Parathyroid adenoma (tissue), 2 donors: ENCODE results near the gene UQCRH.
A peak's percentile ranks its signal among the peaks of the same experiment; 100 is the strongest.

Experiments used
- H2AFZ ChIP-seq: fragments of 300-600 bp; sonication (generic); one replicate; pipeline ENCODE4 v1.7.0; 2017; ENCODE audit warnings: antibody characterized with exemption, mild to moderate bottlenecking
- H3K27ac ChIP-seq: fragments of 300-600 bp; sonication (generic); one replicate; pipeline ENCODE4 v1.7.0; 2017
- H3K27me3 ChIP-seq: fragments of 300-600 bp; sonication (generic); one replicate; pipeline ENCODE4 v1.7.0; 2017; ENCODE audit warnings: low read length; ENCODE audit not compliant: control insufficient read depth, insufficient read depth
- H3K36me3 ChIP-seq: fragments of 300-600 bp; sonication (generic); one replicate; pipeline ENCODE4 v1.7.0; 2017; ENCODE audit warnings: low read length; ENCODE audit not compliant: control insufficient read depth, insufficient read depth
- H3K4me1 ChIP-seq: fragments of 300-600 bp; sonication (generic); one replicate; pipeline ENCODE4 v1.7.0; 2017; ENCODE audit warnings: control low read depth
- H3K4me2 ChIP-seq: fragments of 300-600 bp; sonication (generic); one replicate; pipeline ENCODE4 v1.7.0; 2017; ENCODE audit warnings: low read length
- H3K4me3 ChIP-seq: fragments of 300-600 bp; sonication (generic); one replicate; pipeline ENCODE4 v1.7.0; 2017; ENCODE audit warnings: low read depth, low read length
- H3K79me2 ChIP-seq: fragments of 300-600 bp; sonication (generic); one replicate; pipeline ENCODE4 v1.7.0; 2017; ENCODE audit warnings: control low read depth
- H3K9ac ChIP-seq: fragments of 300-600 bp; sonication (generic); one replicate; pipeline ENCODE4 v1.7.0; 2017; ENCODE audit warnings: mild to moderate bottlenecking
- H3K9me3 ChIP-seq: fragments of 300-600 bp; sonication (generic); one replicate; pipeline ENCODE4 v1.7.0; 2017; ENCODE audit warnings: low read length; ENCODE audit not compliant: control insufficient read depth
- TF ChIP-seq, protein P1 (sequence below): fragments of 300-600 bp; sonication (generic); IDR thresholded peaks from one replicate; pipeline ENCODE4 v1.7.0; 2017; ENCODE audit warnings: antibody characterized with exemption, mild to moderate bottlenecking
- donor health status: primary hyperparathyroidism.

Gene UQCRH

DNA sequence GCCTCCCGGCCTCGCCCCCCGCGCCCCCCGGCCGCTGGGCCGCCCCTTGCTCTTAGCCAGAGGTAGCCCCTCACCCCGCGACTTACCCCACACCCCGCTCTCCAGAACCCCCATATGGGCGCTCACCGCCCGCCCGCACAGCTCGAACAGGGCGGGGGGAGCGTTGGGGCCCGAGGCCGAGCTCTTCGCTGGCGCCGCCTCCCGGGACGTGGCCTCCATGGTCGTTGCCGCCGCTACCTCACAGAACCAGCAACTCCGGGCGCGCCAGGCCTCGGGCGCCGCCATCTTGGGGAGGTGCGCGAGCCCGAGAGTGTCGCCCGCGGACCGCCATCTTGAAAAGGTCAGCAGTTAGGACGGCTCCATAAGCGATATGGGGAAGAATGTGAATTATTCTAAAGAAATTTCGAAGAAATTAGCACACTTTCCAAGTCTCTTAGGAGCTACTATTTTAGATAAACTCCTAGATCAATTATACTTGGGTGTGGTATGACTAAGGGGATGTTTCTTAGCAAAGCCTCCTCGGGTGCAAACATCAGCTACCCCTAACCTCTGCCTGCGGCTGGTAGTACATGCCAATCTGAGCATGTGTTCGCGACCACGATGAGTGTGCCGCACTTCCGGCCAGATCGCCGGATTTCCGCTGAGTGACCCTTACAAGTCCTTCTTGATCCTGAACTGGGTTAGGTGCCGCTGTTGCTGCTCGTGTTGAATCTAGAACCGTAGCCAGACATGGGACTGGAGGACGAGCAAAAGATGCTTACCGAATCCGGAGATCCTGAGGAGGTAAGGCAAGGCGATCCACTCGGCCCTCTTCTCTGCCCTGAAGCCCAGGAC, at the start of gene UQCRH, which contains the start of gene LRRC41:
TSS of gene UQCRH (plus strand) at position 661 of the 834 bp plus-strand sequence. CDS start at position 730, 69 bp downstream.
TSS of gene LRRC41 (minus strand) at position 579 of the 834 bp plus-strand sequence. CDS start at position 285, 294 bp downstream.
- Histone ChIP-seq H3K9me3 (no peaks in the 10 kb centered on the region), H3K27ac (peak within 1 kb of the TSS; percentile 96), H3K4me2 (peak within 1 kb of the TSS; percentile 85), H3K9ac (peak within 1 kb of the TSS; percentile 91), H3K79me2 (peaks cover 55% of the 10 kb centered on the region), H3K27me3 (no peaks in the 10 kb centered on the region), H3K36me3 (no peaks in the 10 kb centered on the region), H3K4me3 (peak within 1 kb of the TSS; percentile 96), H2AFZ (peak within 1 kb of the TSS; percentile 90), H3K4me1 (peaks cover 8% of the 10 kb centered on the region)
- TF ChIP-seq, protein P1, sequence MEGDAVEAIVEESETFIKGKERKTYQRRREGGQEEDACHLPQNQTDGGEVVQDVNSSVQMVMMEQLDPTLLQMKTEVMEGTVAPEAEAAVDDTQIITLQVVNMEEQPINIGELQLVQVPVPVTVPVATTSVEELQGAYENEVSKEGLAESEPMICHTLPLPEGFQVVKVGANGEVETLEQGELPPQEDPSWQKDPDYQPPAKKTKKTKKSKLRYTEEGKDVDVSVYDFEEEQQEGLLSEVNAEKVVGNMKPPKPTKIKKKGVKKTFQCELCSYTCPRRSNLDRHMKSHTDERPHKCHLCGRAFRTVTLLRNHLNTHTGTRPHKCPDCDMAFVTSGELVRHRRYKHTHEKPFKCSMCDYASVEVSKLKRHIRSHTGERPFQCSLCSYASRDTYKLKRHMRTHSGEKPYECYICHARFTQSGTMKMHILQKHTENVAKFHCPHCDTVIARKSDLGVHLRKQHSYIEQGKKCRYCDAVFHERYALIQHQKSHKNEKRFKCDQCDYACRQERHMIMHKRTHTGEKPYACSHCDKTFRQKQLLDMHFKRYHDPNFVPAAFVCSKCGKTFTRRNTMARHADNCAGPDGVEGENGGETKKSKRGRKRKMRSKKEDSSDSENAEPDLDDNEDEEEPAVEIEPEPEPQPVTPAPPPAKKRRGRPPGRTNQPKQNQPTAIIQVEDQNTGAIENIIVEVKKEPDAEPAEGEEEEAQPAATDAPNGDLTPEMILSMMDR: no peak

GRCh38 chr1:46254668-46255067, 48.8 kb upstream of the UQCRH start:
- TF ChIP-seq, protein P1: no peak
- Histone ChIP-seq H3K4me2 (no peak overlapping the region), H3K36me3 (no peaks in the 10 kb centered on the region), H3K27ac (no peak overlapping the region), H3K9me3 (no peaks in the 10 kb centered on the region), H3K4me3 (no peak overlapping the region), H3K79me2 (no peaks in the 10 kb centered on the region), H3K9ac (no peak overlapping the region), H3K4me1 (no peaks in the 10 kb centered on the region), H2AFZ (no peak overlapping the region), H3K27me3 (no peaks in the 10 kb centered on the region)

- Histone ChIP-seq H3K4me1 (no peaks in the 10 kb centered on the region), H2AFZ (no peak overlapping the region), H3K4me2 (no peak overlapping the region), H3K79me2 (no peaks in the 10 kb centered on the region), H3K27me3 (no peaks in the 10 kb centered on the region), H3K9ac (no peak overlapping the region), H3K36me3 (no peaks in the 10 kb centered on the region), H3K27ac (no peak overlapping the region), H3K4me3 (no peak overlapping the region), H3K9me3 (no peaks in the 10 kb centered on the region)
- TF ChIP-seq, protein P1: no peak
These were observed 47.0 kb upstream of the UQCRH start for GRCh38 chr1:46256523-46256922.

GRCh38 chr1:46262508-46262907, 41.0 kb upstream of the UQCRH start:
- TF ChIP-seq, protein P1: no peak

More at GRCh38 chr1:46262508-46262907, 41.0 kb upstream of the UQCRH start:
- Histone ChIP-seq H3K36me3 (no peaks in the 10 kb centered on the region), H3K27ac (no peak overlapping the region), H3K9ac (no peak overlapping the region), H3K4me1 (no peaks in the 10 kb centered on the region), H3K27me3 (no peaks in the 10 kb centered on the region), H3K79me2 (no peaks in the 10 kb centered on the region), H3K4me3 (no peak overlapping the region), H2AFZ (no peak overlapping the region), H3K9me3 (no peaks in the 10 kb centered on the region), H3K4me2 (no peak overlapping the region)
